NCI-H128 (cell line): ENCODE results near the gene ATG14.
"Not testable (repeated sequence)": the region's sequence is repeated elsewhere in the genome, so short reads cannot be mapped to it uniquely, and the experiment has no call there.

Experiments used
- DNase-seq: peaks from one replicate; lab custom pipeline; 2025; ENCODE audit not compliant: unreplicated experiment; lab: John Stamatoyannopoulos, UW

ATG14 gene

GRCh38 chr14:55434805-55435174 lies 23.2 kb upstream of the ATG14 start:
- DNase-seq, result no peak

GRCh38 chr14:55433880-55434804 lies 22.5 kb upstream of the ATG14 start:
- no peak for DNase-seq

DNA sequence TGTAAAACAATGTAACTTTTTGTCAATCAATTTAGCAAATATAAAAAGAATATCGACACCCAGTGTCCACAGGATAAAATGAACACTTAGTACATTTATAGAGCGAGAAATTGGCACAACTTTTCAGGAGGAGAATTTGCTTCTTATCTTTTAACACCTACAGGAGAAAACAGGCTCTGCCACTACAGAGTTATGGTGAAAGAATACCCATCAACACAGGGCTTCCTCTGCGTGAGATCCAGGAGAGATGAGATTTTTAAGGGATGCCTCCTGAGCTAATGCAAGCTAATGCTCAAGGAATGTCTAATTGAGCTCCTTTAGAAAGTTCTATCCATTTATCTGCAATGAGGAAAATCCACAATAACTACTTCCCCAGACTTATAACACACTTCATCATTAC lies 21.0 kb upstream of the ATG14 start:
- no peak for DNase-seq

GRCh38 chr14:55430024-55430690 lies 18.5 kb upstream of the ATG14 start:
- no peak for DNase-seq

- no peak for DNase-seq
Observed at GRCh38 chr14:55427439-55427838, 15.8 kb upstream of the ATG14 start.

DNA sequence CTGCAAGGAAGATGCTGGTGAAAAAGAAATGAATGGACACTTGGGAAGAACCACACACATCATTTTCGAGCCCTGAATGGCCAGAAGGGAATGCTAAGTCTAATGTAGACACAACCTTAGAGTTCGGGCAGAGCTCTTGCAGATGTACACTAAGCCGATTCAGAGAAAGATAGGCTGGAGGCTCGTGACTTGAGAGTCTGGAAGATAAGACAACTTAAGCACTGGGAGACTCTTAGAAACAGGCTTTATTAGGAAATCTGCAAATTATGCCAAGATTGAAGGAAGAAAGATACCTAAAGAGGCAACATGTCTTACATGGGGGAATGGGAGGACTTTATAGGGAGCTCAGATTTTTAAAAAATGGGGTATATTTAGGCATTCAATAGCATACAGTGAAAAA lies 15.3 kb upstream of the ATG14 start:
- DNase-seq, result no peak

DNA sequence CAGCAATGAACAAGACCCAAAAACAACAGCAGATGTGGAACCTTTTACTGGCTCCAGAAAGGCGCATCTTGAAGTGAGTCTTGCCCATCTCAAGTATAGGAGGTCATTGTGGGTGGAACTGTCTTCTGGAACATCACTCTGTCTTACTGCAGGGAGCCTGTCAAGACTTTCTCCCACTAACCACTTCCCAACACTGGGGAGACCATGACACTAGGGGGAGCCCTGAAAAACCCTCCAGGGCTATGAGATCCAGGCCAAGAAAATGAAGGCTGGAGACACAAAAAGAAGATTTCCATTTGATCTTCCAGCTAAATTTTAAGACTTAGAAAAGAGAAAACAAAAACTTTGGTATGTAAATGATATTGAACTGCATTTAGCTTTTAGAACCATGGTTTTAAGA lies 13.5 kb upstream of the ATG14 start:
- DNase-seq, result no peak

- no peak for DNase-seq
Observed at GRCh38 chr14:55423969-55424368, 12.3 kb upstream of the ATG14 start.

DNA sequence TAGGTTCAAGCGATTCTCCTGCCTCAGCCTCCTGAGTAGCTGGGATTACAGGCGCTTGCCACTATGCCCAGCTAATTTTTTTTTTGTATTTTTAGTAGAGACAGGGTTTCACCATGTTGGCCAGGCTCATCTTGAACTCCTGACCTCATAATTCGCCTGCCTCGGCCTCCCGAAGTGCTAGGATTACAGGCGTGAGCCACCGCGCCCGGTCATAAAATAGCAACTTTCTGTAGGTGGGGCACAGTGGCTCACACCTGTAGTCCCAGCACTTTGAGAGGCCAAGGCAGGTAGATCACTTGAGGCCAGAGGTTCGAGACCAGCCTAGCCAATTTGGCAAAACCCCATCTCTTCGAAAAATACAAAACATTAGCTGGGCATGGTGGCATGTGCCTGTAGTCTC lies 10.7 kb upstream of the ATG14 start:
- not testable (repeated sequence) for DNase-seq

GRCh38 chr14:55419663-55420062 lies 8.0 kb upstream of the ATG14 start:
- no peak for DNase-seq

DNA sequence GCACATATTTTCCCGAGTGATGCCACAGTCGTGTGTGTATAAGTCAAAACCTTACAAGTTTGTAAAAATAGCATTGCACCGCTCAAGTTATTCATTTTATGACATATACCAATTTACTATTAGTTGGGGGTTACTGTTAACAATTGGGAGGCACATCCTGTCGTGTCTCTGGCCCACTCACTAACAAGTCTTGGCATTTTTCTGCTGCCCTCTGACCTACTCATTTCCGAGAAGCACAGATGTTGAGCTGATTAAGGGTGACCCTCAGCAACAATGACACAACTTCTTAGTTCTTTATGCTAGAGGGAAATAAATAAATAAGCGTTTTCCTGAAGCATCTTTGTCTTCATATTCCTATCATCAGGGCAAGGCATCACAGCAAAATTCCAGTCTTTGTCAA lies 6.8 kb upstream of the ATG14 start:
- DNase-seq, result no peak

DNA sequence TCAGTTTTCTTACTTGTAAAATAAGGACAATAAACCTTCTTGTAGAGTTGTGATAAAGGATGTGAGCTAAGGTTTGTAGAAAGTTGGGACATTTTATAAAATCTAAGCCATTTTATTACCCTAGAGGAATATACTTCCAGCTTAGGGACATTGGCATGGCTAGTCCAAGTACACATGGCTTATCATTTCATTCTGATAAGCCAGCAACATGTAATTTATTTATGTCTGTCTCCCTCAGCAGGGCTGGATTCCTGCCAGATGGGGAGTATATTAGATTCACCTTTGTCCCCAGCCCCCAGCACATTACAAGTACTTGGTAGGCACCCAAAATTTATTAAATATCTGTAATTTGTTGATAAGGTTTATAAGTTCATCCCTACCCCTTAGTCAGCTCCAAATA lies 6.3 kb upstream of the ATG14 start:
- no peak for DNase-seq

DNA sequence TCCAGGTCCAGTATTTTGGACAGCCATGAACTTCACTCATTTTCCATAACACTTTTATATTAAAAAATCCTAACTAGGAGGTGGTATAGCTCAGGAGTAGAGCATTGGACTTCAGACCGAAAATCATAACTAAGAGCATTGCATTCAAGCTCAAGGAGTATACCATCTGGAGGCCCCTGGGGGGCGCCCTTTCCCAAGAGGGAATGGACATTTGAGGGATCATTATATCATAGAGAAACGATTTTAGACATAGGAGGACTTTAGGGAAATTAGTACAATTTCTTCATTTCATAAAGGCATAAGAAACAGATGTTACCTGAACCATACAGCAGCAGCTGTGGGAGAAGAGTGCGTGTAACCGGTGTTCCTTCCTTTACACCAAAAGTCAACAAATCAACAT lies 5.2 kb upstream of the ATG14 start:
- no peak for DNase-seq

DNA sequence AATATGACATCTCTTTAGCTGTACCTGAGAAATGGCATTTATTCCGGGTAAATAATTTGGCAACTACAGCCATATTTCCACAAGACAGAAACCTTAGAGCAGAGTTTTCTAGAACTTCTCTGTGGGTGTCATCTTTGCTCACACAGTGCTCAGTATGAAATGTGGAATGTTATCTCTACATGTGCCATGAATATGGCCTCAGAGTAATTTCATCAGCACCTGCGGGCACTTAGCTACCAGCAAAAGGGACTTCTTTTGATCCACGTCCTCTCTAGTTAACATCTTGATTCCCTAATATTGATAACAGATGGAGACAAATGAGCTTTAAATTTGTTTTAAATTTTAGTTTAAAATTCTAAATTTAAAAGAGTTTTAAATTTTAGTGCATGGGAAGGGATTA lies 2.9 kb upstream of the ATG14 start:
- DNase-seq, result no peak

- no peak for DNase-seq
Observed at GRCh38 chr14:55412676-55413075, 1.0 kb upstream of the ATG14 start.

- no peak for DNase-seq
Observed at GRCh38 chr14:55410876-55411275, 754 bp downstream of the ATG14 start.

DNA sequence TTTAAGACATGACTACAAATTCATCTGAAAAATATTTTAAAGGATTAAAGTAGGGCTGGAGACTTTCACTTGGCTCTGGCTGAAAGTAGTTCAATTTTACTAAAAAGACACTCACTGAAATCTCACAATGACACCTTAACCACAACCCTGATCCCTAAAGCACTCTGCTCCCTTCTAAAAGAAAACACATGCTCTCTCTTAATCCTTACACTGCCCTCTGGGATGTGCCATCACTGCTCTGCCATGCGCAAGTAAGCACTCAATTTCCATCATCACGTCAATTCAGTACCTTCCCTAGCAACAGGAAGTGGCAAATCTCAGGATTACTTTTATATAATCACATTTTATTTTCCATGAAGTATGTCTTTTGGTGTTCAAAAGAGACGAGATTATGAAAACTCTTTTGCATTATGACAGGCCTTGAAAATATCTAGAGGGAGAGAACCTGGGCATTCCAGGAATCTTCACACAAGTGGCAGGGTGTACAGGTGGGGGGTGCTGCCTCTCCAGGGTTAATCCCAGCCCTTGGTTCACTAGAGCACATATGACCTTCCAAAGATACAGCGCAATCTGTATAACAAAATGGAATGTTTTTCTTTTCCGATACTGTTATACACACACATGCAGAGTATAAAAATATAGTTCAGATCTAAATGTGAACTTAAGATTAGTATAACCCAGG lies 7.3 kb downstream of the ATG14 start:
- no peak for DNase-seq

DNA sequence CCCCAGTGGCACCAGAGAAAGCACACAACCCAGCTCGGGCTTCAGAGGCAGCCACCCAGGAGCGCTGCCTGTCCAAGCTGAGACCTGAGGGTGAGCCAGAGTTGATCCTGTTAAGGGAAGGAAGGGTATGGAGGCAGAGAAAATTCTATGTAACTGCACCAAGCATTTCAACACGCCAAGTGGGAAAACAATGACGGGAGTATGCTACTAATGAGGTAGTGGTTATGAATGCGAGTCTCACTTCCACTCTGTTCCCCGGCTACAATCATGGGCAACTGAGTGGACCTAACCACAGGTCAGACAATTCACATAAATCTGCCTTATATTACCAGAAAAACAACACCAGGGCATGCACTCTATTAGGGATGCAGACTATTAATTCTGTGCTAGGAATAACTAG lies 9.9 kb downstream of the ATG14 start:
- DNase-seq, result no peak

GRCh38 chr14:55399852-55400251 lies 11.8 kb downstream of the ATG14 start:
- DNase-seq, result no peak

GRCh38 chr14:55399183-55399582 lies 12.4 kb downstream of the ATG14 start:
- DNase-seq, result no peak

- no peak for DNase-seq
Observed at GRCh38 chr14:55398679-55399078, 13.0 kb downstream of the ATG14 start.

- no peak for DNase-seq
Observed at GRCh38 chr14:55389330-55389729, 22.3 kb downstream of the ATG14 start.
